ENCODE data around the gene GLRX5. TPM values are rescaled to one million over a fixed set of nuclear protein-coding genes. Genes with fewer than 3 reads are reported as not detected.
A peak's percentile ranks its signal among the peaks of the same experiment; 100 is the strongest.

Gene GLRX5
- total RNA-seq, 3 donors from 2014 or later: 37.3 to 45.1 (median 40.7) TPM

DNA sequence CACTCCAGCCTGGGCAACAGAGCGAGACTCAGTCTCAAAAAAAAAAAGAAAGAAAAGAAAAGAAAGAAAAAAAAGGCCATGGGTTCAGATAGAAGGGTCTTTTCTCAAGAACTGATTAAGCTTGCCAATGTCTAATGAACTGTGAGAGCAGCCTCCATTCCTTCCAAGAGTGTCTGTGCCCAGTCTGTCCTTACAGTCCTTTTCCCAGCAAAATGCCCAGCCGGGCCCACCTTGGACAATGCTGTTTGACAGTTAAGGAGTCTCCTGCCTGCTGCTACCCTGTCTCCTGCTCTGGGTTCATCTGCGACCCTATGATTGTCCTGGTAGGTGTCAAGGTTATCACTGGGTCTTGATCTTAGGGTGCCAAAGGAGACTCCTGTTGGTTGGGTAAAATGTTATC is 39.8 kb upstream of the GLRX5 start:
- Mint-ChIP-seq H3K4me1 (ENCODE audit: low read depth) (peaks cover 58% of the 10 kb centered on the region), H3K36me3 (ENCODE audit: insufficient read depth) (peaks cover 10% of the 10 kb centered on the region), H3K9me3 (peaks cover 6% of the 10 kb centered on the region), H3K27me3 (ENCODE audit: low read depth) (no peaks in the 10 kb centered on the region), H3K4me3 (no peak overlapping the region)
- ATAC-seq (no peak), DNase-seq (no peak)

DNA sequence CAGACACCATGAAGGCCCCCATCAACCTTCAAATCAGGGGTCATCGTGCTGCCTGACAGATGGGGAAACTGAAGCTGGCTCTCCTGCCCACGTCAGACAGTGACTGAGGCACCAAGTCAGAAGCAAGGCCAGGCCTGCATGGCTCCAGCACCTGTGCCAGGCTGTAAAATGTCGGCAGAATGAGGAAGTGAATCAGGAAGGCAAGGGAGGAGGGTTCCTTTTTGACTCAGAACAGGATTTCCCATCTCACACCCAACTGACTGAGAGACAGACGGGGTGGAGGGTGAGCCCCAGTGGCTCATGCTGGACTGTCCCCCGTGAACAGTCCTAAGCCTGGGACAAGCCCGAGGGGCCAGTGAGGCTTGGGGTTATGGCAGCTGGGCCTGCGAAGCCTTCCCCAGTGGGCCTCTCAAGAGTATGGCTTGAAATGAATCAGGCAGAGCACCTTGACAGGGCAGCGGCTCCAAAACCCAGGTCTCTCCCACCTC is 39.3 kb upstream of the GLRX5 start:
- H3K4me3 Mint-ChIP-seq: no peak overlapping the region

DNA sequence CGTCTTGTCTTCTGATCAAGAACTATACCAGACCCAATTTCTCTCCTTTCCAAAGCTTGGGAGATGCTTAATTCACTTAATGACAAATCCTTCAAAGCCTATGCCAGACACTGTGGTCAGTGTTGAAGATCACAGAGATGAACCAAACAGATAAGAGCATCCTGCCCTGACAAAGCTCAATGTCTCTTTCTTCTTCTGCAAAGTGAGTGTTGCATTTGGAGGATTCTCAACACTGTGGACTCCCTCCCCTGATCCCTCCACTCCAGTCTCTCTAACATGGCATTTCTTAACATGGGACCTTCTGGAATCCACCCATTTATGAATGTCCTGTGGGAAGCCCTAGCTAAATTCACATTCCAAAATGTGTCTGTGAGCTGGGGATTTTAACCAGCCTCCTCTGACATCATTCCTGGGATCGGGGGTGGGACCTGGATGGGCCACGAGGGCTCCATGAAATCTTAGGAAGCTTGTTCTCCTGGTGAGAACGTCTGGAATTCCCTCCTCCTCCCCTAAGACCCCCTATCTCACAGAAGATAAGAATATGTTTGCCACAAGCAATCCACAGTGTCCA is 38.7 kb upstream of the GLRX5 start:
- DNase-seq (no peak), ATAC-seq (peak; percentile 44 to 61)
- no peak overlapping the region for H3K4me3 Mint-ChIP-seq
- peaks cover 57% of the 10 kb centered on the region for H3K4me1 Mint-ChIP-seq (ENCODE audit: low read depth)
- peaks cover 6% of the 10 kb centered on the region for H3K9me3 Mint-ChIP-seq
- peaks cover 17% of the 10 kb centered on the region for H3K36me3 Mint-ChIP-seq (ENCODE audit: insufficient read depth)
- no peaks in the 10 kb centered on the region for H3K27me3 Mint-ChIP-seq (ENCODE audit: low read depth)

More for the DNA sequence above, 39.3 kb upstream of the GLRX5 start:
- DNase-seq (no peak), ATAC-seq (peak; percentile 72 to 80)
- peaks cover 58% of the 10 kb centered on the region for H3K4me1 Mint-ChIP-seq (ENCODE audit: low read depth)
- H3K9me3 Mint-ChIP-seq: peaks cover 6% of the 10 kb centered on the region
- no peaks in the 10 kb centered on the region for H3K27me3 Mint-ChIP-seq (ENCODE audit: low read depth)
- peaks cover 11% of the 10 kb centered on the region for H3K36me3 Mint-ChIP-seq (ENCODE audit: insufficient read depth)

DNA sequence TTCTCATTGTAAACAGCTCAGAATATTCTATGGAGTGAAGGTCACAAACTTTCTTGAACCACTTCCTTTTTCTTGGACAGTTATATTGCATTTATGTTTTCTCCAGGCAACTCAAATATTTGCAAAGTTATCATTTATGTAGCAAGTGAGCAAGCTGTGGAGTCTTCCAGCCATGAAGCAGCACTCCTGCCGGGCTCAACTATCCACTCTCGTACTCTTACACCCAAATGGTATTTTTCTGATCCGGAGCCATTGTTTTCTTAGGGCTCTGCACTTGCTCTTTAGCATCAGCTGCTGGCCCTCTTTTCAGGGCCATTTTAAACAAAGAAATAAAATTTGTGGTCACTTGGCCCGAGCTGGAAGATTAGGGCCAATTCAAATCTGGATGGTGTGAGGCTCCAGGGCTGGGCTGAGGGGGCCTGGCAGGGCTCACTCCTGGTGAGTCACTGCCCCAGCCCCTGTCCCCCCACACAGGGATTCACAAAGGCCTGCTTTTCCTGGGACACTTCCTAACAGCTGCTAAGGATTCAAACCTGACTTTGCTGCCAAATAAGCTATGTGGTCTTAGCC is 38.1 kb upstream of the GLRX5 start:
- no peak for ATAC-seq

DNA sequence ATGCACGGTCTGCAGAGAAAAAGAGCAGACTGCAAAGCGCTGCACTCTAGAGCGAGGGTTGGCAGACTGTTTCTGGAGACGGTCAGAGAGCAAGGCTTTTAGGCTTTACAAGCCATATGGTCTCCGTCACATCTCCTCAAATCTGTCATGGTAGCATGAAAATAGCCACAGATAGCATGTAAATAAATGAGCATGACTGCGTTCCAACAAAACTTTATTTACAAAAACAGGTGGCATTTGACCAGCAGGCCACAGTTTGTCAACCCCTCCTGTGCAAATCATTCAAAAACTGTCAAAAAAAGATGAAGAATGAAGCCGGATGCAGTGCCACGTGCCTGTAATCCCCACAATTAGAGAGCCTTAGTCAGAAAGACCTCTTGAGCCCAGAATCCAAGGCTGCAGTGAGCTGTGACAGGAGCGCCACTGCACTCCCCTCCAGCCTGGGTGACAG is 37.3 kb upstream of the GLRX5 start:
- Mint-ChIP-seq H3K4me1 (ENCODE audit: low read depth) (peaks cover 62% of the 10 kb centered on the region), H3K4me3 (no peak overlapping the region), H3K36me3 (ENCODE audit: insufficient read depth) (peaks cover 14% of the 10 kb centered on the region), H3K27me3 (ENCODE audit: low read depth) (no peaks in the 10 kb centered on the region), H3K9me3 (no peaks in the 10 kb centered on the region)
- no peak for ATAC-seq
- DNase-seq: no peak

More for the DNA sequence above, 38.1 kb upstream of the GLRX5 start:
- Mint-ChIP-seq H3K4me3 (no peak overlapping the region), H3K36me3 (ENCODE audit: insufficient read depth) (peaks cover 19% of the 10 kb centered on the region), H3K27me3 (ENCODE audit: low read depth) (no peaks in the 10 kb centered on the region), H3K9me3 (peaks cover 5% of the 10 kb centered on the region), H3K4me1 (ENCODE audit: low read depth) (peaks cover 58% of the 10 kb centered on the region)
- no peak for DNase-seq

DNA sequence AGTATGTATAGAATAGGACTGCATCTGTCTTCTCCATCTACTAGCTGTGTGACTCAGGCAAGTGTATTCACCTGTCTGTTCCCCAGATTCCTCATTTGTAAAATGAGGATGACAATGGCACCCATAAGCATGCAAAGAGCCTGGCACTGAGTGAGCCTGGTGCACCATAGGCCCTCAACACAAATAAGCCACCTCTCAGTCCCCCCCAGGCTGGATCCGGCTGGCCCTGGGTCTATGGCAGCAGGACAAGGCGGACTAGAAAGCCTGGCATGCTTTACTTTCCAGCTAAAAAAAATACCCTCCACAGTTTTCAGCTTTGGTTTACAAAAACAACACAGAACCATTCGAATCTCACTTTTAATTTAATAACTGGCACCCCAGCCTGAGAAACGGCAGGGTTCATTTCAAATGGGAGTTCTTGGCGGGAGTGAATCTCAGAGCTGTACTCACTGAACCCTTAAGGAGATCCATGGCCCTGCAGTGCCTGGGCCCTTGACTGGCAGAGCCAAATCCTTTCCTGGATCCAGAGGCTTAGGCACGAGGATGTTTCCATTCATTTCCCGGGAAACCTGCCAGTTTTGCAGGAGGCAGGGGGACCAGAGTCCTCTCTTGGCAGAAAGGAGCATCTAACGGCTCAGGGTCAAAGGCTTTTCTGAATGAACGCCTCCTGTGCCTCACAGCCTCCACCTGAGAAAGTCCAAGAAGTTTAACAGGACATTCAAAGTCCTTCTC is 36.1 kb upstream of the GLRX5 start:
- ATAC-seq (no peak), DNase-seq (no peak)
- Mint-ChIP-seq H3K4me3 (no peak overlapping the region), H3K4me1 (ENCODE audit: low read depth) (peaks cover 71% of the 10 kb centered on the region), H3K9me3 (no peaks in the 10 kb centered on the region), H3K36me3 (ENCODE audit: insufficient read depth) (peaks cover 14% of the 10 kb centered on the region), H3K27me3 (ENCODE audit: low read depth) (no peaks in the 10 kb centered on the region)

DNA sequence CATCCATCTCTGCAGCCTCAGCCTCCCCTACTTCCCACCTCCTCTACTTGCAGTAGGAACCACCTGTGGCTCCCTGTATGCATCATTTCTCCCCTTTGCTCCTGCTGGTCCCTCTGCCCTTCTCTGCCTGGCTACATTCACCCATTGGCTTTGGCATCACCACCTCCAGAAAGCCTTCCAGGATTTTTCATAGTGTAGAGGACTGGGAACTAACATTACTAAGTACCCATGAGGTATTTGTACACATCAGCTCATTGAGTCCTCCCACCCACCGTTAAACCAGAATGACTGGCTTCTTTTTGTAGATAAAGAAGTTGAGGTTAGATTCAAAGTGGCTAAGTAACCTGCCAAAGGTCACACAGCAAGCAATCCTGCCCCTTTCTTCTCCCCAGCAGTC is 35.5 kb upstream of the GLRX5 start:
- no peaks in the 10 kb centered on the region for H3K27me3 Mint-ChIP-seq (ENCODE audit: low read depth)
- DNase-seq (no peak), ATAC-seq (peak in 1 of 2 donors; percentile 38)
- H3K9me3 Mint-ChIP-seq: no peaks in the 10 kb centered on the region
- peaks cover 73% of the 10 kb centered on the region for H3K4me1 Mint-ChIP-seq (ENCODE audit: low read depth)
- no peak overlapping the region for H3K4me3 Mint-ChIP-seq
- peaks cover 11% of the 10 kb centered on the region for H3K36me3 Mint-ChIP-seq (ENCODE audit: insufficient read depth)

DNA sequence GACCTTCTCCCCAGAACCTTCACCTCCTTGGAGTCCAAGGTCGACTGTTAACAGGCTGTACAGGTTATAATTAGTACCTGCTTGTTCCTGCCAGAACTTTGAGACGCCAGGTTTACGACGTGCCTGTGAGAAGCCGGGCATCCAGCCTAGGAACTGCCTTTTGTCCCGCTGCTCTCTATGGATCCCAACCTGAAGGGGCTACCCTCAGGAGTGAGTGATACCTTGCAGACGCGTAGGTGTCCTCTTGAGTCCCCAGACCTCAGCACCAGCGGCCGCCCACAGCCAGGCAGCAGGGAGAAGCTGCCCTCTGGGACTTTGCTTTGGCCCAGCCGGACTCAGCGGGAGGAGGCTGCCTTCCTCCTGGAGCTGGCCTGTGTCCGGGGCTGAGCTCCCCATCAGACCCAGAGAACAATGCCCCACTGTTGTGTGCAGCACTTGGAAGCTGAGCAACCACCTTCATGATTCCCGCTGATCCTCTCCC is 34.6 kb upstream of the GLRX5 start:
- Mint-ChIP-seq H3K9me3 (no peaks in the 10 kb centered on the region), H3K27me3 (ENCODE audit: low read depth) (no peaks in the 10 kb centered on the region), H3K36me3 (ENCODE audit: insufficient read depth) (peaks cover 10% of the 10 kb centered on the region), H3K4me3 (no peak overlapping the region), H3K4me1 (ENCODE audit: low read depth) (peaks cover 71% of the 10 kb centered on the region)
- ATAC-seq: no peak
- no peak for DNase-seq

DNA sequence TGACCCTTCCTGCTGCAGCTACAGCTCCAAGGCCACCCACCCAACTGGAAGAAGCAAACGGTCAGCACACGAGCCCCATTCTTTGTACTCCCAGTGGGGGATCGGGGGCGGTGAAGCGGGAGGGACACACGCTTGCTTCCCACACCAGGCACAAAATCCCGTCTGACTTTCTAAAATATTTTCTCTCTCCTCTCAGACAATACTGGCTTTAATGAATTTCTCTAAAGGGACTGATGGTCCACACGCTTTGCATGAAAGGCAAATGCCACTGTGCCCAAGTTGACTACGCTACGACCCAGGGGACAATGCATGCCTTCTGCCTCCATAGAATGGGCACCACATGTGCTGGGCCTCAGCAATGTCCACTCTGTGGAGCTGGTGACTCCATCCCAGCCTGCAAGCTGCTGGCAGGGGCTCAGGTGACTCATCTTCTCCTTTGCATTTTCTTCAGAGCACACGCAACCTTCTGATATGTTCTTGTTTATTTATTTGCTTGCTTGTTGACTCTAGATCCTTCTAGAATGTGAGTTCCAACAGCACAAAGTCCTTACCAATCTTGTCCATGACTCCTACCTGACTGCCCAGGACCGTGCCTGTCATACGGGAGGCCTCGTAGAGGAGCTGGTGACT is 34.0 kb upstream of the GLRX5 start:
- no peak for DNase-seq
- no peak overlapping the region for H3K4me3 Mint-ChIP-seq

DNA sequence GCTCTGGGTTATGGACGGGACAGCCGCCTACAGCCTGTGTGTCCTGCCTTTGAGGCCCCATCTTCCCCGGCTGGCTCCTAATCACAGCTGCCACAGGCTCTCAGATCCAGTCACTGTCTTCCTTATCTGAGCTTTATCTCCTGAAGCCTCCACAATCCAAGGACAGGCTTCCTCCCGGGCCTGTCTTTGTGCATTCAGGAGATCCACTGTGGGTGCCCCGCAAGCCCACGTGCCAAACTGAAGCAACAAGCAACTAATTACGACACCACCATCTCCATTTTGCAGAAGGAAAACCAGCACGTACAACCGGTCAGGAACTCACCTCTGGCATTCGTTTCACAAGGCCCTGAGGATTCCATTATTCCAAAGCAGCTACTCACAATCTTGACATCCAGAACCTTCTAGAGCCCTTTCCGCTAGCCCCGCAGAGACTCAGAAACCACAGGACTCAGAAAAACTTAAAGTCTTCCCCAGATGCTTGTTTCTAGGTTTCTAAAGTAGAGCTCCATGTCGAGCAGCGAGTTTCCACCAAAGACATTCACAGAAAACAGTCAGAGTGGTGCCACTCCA is 32.4 kb upstream of the GLRX5 start:
- H3K4me3 Mint-ChIP-seq: no peak overlapping the region
- H3K27me3 Mint-ChIP-seq (ENCODE audit: low read depth): no peaks in the 10 kb centered on the region
- no peaks in the 10 kb centered on the region for H3K9me3 Mint-ChIP-seq
- no peak for ATAC-seq
- no peak for DNase-seq
- peaks cover 66% of the 10 kb centered on the region for H3K4me1 Mint-ChIP-seq (ENCODE audit: low read depth)
- H3K36me3 Mint-ChIP-seq (ENCODE audit: insufficient read depth): peaks cover 14% of the 10 kb centered on the region

More for the DNA sequence above, 34.0 kb upstream of the GLRX5 start:
- Mint-ChIP-seq H3K9me3 (no peaks in the 10 kb centered on the region), H3K36me3 (ENCODE audit: insufficient read depth) (peaks cover 10% of the 10 kb centered on the region), H3K4me1 (ENCODE audit: low read depth) (peaks cover 67% of the 10 kb centered on the region), H3K27me3 (ENCODE audit: low read depth) (no peaks in the 10 kb centered on the region)
- ATAC-seq: no peak

DNA sequence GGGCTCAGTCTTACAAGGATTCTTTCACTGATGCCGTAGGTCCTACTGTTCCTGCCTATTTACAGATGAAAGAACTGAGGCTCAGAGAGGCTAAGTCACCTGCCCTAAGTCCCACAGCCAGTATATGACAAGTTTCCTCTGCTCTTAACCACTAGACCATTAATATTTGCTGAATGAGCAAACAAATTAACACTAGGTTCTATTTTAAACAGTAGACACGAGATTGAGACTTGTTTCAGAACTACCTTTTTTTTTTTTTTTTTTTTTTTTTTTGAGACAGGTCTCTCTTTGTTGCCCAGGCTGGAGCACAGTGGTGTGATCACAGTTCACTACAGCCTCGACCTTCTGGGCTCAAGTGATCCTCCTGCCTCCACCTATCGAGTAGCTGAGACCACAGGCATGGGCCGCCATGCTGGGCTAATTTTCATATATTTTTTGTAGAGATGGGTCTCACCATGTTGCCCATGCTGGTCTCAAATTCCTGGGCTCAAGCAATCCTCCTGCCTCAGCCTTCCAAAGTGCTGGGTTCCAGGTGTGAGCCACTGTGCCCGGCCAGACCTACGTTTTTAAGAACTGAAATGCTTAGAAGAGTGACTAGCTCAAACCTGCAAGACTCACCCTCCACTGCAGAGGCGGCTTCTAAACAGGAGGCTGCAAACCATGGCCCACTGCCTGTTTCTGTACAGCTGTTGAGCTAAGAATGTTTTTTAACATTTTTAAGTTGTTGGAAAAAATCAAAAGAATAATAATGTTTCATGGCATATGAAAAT is 31.3 kb upstream of the GLRX5 start:
- Mint-ChIP-seq H3K4me1 (ENCODE audit: low read depth) (peaks cover 70% of the 10 kb centered on the region), H3K4me3 (no peak overlapping the region), H3K36me3 (ENCODE audit: insufficient read depth) (peaks cover 14% of the 10 kb centered on the region), H3K27me3 (ENCODE audit: low read depth) (no peaks in the 10 kb centered on the region), H3K9me3 (no peaks in the 10 kb centered on the region)
- DNase-seq: no peak
- ATAC-seq: no peak

DNA sequence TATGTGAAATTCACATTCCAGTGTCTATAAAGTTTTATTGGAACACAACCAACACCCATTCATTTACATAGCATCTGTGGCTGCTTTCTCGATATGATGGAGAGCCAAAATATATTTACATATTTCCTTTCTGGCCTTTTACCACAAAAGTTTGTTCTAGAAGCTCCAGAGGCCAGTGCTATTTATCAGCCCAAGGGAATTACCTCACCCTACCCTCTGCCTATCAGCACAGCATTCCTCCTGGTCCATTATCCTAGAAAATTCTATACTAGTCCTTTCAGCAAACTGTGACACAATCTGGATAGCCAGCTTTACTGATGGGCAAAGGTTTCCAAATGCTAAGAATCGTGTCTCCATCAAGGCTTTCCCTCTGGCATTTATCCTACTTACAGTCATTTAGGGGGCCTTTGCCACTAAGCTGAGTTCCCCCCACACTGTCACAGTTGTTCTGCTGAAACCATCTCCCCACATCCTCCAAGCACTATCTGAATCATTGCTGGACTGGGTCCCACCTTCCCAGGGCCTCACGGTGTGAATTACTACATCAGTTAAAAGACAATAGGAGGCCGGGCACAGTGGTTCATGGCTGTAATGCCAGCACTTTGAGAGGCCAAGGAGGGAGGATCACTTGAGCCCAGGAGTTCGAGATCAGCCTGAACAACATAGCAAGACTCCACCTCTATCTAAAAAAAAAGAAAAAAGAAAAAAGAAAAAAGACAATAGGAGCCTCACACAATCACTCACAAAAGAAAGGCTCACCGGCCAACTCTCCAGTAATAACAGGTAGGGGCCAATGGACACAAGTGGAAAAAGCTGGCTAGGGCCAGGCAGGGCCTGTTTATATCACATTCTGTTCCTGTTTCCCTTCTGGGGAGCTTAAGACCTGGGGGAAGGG is 30.5 kb upstream of the GLRX5 start:
- Mint-ChIP-seq H3K9me3 (no peaks in the 10 kb centered on the region), H3K4me3 (peak overlapping the region; percentile 17), H3K36me3 (ENCODE audit: insufficient read depth) (peaks cover 16% of the 10 kb centered on the region), H3K4me1 (ENCODE audit: low read depth) (peaks cover 70% of the 10 kb centered on the region), H3K27me3 (ENCODE audit: low read depth) (no peaks in the 10 kb centered on the region)
- no peak for DNase-seq
- ATAC-seq: peak; percentile 77 to 80

All from activated T-cell treated with anti-CD3 and anti-CD28 coated beads, Interleukin-2, amount 50 U/mL, for 4 hours (primary cell).